ENCODE data around the gene THEM4. TPM values are rescaled to one million over a fixed set of nuclear protein-coding genes. Genes with fewer than 3 reads are reported as not detected.

THEM4 gene
- total and polyA plus RNA-seq, 2 of the 8 experiments (the other 6 are each of a cell fraction or from before 2014, with no cell fraction given) = 9.9 to 11.2 TPM

- TF ChIP-seq RXRA (IDR thresholded peaks at IDR 0.05; ENCODE audit: insufficient read depth, low read depth, low read length) = no peak
These were observed 30.5 kb upstream of the THEM4 start (continued) for GRCh38 chr1:151939779-151940178.
